Measurements from ENCODE around the gene UBE2J2. TPM values are rescaled to one million over a fixed set of nuclear protein-coding genes. Genes with fewer than 3 reads are reported as not detected.

UBE2J2 gene
- total and polyA plus RNA-seq, 2 donors (not counting 3 experiments of a cell fraction or from before 2014, with no cell fraction given) = 60.7 to 80.7 TPM

DNA sequence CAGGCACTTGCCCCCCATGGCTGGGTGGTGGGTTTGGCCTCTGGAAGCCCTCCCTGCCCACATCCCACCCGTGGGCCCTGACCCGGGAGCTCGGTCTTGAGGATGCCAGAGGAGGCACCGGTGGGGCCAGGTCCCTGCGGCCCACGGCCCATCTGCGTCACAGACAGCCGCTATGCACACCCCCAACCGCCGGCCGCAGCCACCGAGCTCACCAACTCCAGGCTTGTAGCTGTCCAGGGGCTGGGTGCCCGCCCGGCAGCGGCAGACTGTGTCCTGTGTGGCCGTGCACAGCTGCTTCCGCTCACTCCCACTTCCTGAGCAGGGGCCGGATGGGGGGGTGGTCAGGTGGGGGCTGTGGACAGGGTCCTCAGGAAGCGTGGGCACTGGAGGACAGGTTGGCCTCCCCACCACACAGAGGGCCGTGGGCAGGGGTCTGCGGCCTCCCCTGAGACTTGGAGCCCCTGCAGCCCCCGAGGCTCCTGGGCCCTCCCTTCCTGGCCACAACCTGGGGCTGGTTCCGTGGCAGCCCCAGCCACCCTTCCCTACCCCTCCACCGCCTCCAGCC is 60.8 kb downstream of the UBE2J2 start:
- no peak for FAIRE-seq
- H4K20me1 ChIP-seq (replicated peaks; ENCODE audit: control insufficient read depth, extremely low read depth, insufficient read depth, low read length) = no peaks in the 10 kb centered on the region
- no peaks in the 10 kb centered on the region for H3K9me1 ChIP-seq (replicated peaks; ENCODE audit: control insufficient read depth, extremely low read depth, insufficient read depth, low read length)
- no peak overlapping the region for H3K27ac ChIP-seq (ENCODE audit: insufficient read depth, low read depth, low read length)
- intact Hi-C loops (cut with micrococcal nuclease) (loop anchor here (2.0 kb wide), 2 partner anchors 18 to 90 kb away; no protein-coding TSS in a partner anchor), dilution Hi-C loops (cut with MboI; ENCODE audit: extremely low pct_ligation_motif_present, low sequenced_read_pairs) (no loop called here)
- no peaks in the 10 kb centered on the region for H3K27me3 ChIP-seq (ENCODE audit: control insufficient read depth in 2 of 2, insufficient read depth in 2 of 2, low read length in 2 of 2)
- TF ChIP-seq, protein P1, sequence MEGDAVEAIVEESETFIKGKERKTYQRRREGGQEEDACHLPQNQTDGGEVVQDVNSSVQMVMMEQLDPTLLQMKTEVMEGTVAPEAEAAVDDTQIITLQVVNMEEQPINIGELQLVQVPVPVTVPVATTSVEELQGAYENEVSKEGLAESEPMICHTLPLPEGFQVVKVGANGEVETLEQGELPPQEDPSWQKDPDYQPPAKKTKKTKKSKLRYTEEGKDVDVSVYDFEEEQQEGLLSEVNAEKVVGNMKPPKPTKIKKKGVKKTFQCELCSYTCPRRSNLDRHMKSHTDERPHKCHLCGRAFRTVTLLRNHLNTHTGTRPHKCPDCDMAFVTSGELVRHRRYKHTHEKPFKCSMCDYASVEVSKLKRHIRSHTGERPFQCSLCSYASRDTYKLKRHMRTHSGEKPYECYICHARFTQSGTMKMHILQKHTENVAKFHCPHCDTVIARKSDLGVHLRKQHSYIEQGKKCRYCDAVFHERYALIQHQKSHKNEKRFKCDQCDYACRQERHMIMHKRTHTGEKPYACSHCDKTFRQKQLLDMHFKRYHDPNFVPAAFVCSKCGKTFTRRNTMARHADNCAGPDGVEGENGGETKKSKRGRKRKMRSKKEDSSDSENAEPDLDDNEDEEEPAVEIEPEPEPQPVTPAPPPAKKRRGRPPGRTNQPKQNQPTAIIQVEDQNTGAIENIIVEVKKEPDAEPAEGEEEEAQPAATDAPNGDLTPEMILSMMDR (IDR thresholded peaks at IDR 0.05; ENCODE audit: extremely low read depth in 1 of 2, insufficient read depth in 1 of 2, low read depth in 1 of 2, low read length in 2 of 2) = no peak
- TF ChIP-seq, protein P2, sequence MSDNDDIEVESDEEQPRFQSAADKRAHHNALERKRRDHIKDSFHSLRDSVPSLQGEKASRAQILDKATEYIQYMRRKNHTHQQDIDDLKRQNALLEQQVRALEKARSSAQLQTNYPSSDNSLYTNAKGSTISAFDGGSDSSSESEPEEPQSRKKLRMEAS (IDR thresholded peaks at IDR 0.05; ENCODE audit: insufficient read depth, insufficient read length) = no peak
- TF ChIP-seq GATA2 (IDR thresholded peaks at IDR 0.05; ENCODE audit: insufficient read depth, insufficient read length, low read depth, low read length) (no peak), POLR2A (IDR thresholded peaks at IDR 0.05; ENCODE audit: low read depth, low read length) (no peak), FOS (IDR thresholded peaks at IDR 0.05; ENCODE audit: borderline replicate concordance, insufficient read depth, low read length) (no peak), POLR2AphosphoS5 (IDR thresholded peaks at IDR 0.05; ENCODE audit: insufficient read depth, low read depth, low read length) (no peak), MYC (IDR thresholded peaks at IDR 0.05; ENCODE audit: low read depth, low read length) (no peak), JUN (IDR thresholded peaks at IDR 0.05; ENCODE audit: borderline replicate concordance, insufficient read depth, insufficient read length, low read depth) (no peak), EZH2 (IDR thresholded peaks at IDR 0.05; ENCODE audit: borderline replicate concordance, low read depth, low read length, severe bottlenecking) (no peak)
- ChIA-PET CTCF (interaction anchor here (1.0 to 1.5 kb wide), 2 partner anchors 18 to 91 kb away, joined by 4 read pairs; no protein-coding TSS in a partner anchor), POLR2A (no interaction called here)
- H3K9ac ChIP-seq (replicated peaks; ENCODE audit: extremely low read depth, insufficient read depth, low read length) = no peak overlapping the region
- no peaks in the 10 kb centered on the region for H3K79me2 ChIP-seq (ENCODE audit: control insufficient read depth, insufficient read depth, low read length)
- no TSS peak for BruUV-seq (replicated peaks)
- peak; percentile 39 for DNase-seq (ENCODE audit: low read depth, low spot score)
- no peaks in the 10 kb centered on the region for H3K9me3 ChIP-seq (replicated peaks; ENCODE audit: control insufficient read depth, insufficient read depth, low read length)
- no peak overlapping the region for H3K4me2 ChIP-seq (ENCODE audit: insufficient read depth, low read length)
- H3K4me3 ChIP-seq (replicated peaks in 1 of 3; ENCODE audit: insufficient read depth in 1 of 3, low read depth in 1 of 3, low read length in 3 of 3) = no peak overlapping the region
- peaks cover 2 to 3% of the 10 kb centered on the region in 2 experiments for H3K36me3 ChIP-seq (ENCODE audit: control insufficient read depth in 2 of 2, extremely low read depth in 1 of 2, insufficient read depth in 2 of 2, low read length in 2 of 2)
- no peak overlapping the region for H2AFZ ChIP-seq (ENCODE audit: low read depth, low read length)
- H3K4me1 ChIP-seq (ENCODE audit: control insufficient read depth, extremely low read depth, insufficient read depth, low read length) = no peaks in the 10 kb centered on the region
